T-helper 1 cell treated with Interleukin-12 subunit alpha and Interleukin-12 subunit beta and Interleukin-4 antibody, amounts not matched to agents 30 μg/mL and 1 μg/mL, for 36 hours (primary cell): Measurements from ENCODE around the gene SLC26A2.
"Not testable (repeated sequence)": the region's sequence is repeated elsewhere in the genome, so short reads cannot be mapped to it uniquely, and the experiment has no call there.

Source experiments
- H3K27ac Mint-ChIP-seq: one replicate; pipeline ENCODE4 v1.8.0; 2021; ENCODE audit warnings: mild to moderate bottlenecking, mixed read lengths
- H3K27me3 Mint-ChIP-seq: one replicate; pipeline ENCODE4 v1.8.0; 2021; ENCODE audit warnings: low read depth, mixed read lengths
- H3K36me3 Mint-ChIP-seq: one replicate; pipeline ENCODE4 v1.8.0; 2021; ENCODE audit warnings: low read depth, mixed read lengths
- H3K4me1 Mint-ChIP-seq: one replicate; pipeline ENCODE4 v1.8.0; 2021; ENCODE audit warnings: low read depth, mixed read lengths
- H3K4me3 Mint-ChIP-seq: one replicate; pipeline ENCODE4 v1.8.0; 2021; ENCODE audit warnings: mild to moderate bottlenecking, moderate library complexity, mixed read lengths
- H3K9me3 Mint-ChIP-seq: one replicate; pipeline ENCODE4 v1.8.0; 2021; ENCODE audit warnings: mixed read lengths

SLC26A2 gene

DNA sequence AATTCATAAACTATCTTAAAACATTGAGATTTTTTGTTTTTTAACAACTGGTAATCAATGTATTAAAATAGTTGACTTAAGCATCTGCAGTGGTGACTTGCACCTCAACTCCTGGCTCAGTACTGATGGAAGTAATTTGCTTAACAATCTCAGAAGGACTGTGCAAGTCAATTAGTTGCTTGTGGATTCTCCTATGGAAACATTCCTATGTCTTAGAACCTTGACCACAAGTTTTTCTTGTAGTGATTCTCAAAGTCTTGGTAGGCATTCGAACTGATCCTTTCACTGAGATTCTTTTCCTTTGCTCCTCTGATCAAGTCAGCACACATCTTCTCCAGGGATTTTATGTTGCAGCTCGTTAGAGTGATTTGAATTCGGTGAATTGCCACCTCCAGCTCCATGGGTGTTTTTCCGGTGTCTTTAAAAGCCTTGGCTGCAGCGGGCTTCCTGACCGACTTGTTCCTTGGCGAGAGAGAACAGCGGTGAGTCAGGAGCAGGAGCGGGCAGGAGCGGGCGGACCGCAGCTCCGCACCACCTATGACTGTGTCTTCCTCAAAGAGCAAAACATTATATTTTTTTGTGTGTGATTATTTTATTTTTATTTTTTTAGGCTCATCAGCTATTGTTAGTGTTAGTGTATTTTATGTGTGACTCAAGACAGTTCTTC is 61.1 kb downstream of the SLC26A2 start:
- peak overlapping the region; percentile 52 for H3K27ac Mint-ChIP-seq
- no peaks in the 10 kb centered on the region for H3K9me3 Mint-ChIP-seq
- peaks cover 55% of the 10 kb centered on the region for H3K36me3 Mint-ChIP-seq
- H3K27me3 Mint-ChIP-seq: no peaks in the 10 kb centered on the region
- peaks cover 18% of the 10 kb centered on the region for H3K4me1 Mint-ChIP-seq
- no peak overlapping the region for H3K4me3 Mint-ChIP-seq

GRCh38 chr5:150022158-150022531 is 61.6 kb downstream of the SLC26A2 start:
- Mint-ChIP-seq H3K4me3 (no peak overlapping the region), H3K27ac (peak overlapping the region; percentile 52), H3K36me3 (peaks cover 54% of the 10 kb centered on the region), H3K4me1 (peaks cover 18% of the 10 kb centered on the region), H3K27me3 (no peaks in the 10 kb centered on the region), H3K9me3 (no peaks in the 10 kb centered on the region)

DNA sequence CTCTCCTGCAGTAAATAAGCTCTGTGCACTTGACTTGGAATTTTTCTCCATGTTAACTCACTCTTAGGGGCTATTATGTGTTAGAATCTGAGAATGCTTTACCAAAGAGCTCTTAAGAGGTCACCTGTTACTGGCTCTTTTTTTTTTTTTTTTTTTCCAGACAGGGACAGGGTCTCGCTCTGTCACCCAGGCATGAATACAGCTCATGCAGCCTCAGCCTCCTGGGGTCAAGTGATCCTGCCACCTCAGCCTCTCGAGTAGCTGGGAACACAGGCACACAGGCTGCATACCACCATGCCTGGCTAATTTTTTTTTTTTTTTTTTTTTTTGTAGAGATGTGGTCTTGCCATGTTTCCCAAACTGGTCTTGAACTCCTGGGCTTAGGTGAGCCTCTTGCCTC is 62.1 kb downstream of the SLC26A2 start:
- Mint-ChIP-seq H3K9me3 (no peaks in the 10 kb centered on the region), H3K4me3 (no peak overlapping the region), H3K36me3 (peaks cover 50% of the 10 kb centered on the region), H3K27me3 (no peaks in the 10 kb centered on the region), H3K4me1 (peaks cover 18% of the 10 kb centered on the region), H3K27ac (no peak overlapping the region)

- H3K27ac Mint-ChIP-seq: no peak overlapping the region
- H3K27me3 Mint-ChIP-seq: no peaks in the 10 kb centered on the region
- no peak overlapping the region for H3K4me3 Mint-ChIP-seq
- peaks cover 18% of the 10 kb centered on the region for H3K4me1 Mint-ChIP-seq
- no peaks in the 10 kb centered on the region for H3K9me3 Mint-ChIP-seq
- H3K36me3 Mint-ChIP-seq: peaks cover 54% of the 10 kb centered on the region
Measured at GRCh38 chr5:150023136-150023535, 62.6 kb downstream of the SLC26A2 start.

GRCh38 chr5:150024346-150024984 is 63.9 kb downstream of the SLC26A2 start:
- no peak overlapping the region for H3K4me3 Mint-ChIP-seq
- H3K27me3 Mint-ChIP-seq: no peaks in the 10 kb centered on the region
- H3K27ac Mint-ChIP-seq: no peak overlapping the region
- H3K4me1 Mint-ChIP-seq: peaks cover 13% of the 10 kb centered on the region
- no peaks in the 10 kb centered on the region for H3K9me3 Mint-ChIP-seq
- peaks cover 44% of the 10 kb centered on the region for H3K36me3 Mint-ChIP-seq

GRCh38 chr5:150026682-150027172 is 66.2 kb downstream of the SLC26A2 start:
- Mint-ChIP-seq H3K27me3 (no peaks in the 10 kb centered on the region), H3K4me1 (peaks cover 6% of the 10 kb centered on the region), H3K9me3 (no peaks in the 10 kb centered on the region), H3K27ac (no peak overlapping the region), H3K4me3 (no peak overlapping the region), H3K36me3 (peaks cover 42% of the 10 kb centered on the region)

DNA sequence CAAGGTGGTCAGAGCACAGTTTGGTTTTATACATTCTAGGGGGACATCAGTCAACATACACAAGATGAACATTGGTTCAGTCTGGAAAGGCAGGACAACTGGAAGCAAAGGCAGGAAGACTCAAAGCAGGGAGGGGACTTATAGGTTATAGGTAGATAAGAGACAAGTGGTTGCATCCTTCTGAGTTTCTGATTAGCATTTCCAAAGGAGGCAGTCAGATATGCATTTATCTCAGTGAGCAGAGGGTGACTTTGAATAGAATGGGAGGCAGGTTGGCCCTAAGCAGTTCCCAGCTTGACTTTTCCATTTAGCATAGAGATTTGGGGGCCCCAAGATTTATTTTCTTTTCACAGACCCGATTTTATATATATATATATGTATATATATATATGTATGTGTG is 67.5 kb downstream of the SLC26A2 start:
- not testable (repeated sequence) for H3K4me3 Mint-ChIP-seq, H3K27me3 Mint-ChIP-seq, H3K9me3 Mint-ChIP-seq, H3K4me1 Mint-ChIP-seq, H3K27ac Mint-ChIP-seq
- H3K36me3 Mint-ChIP-seq: peaks cover 38% of the 10 kb centered on the region

- Mint-ChIP-seq H3K36me3 (peaks cover 54% of the 10 kb centered on the region), H3K9me3 (no peaks in the 10 kb centered on the region), H3K27me3 (no peaks in the 10 kb centered on the region), H3K27ac (no peak overlapping the region), H3K4me1 (no peaks in the 10 kb centered on the region), H3K4me3 (no peak overlapping the region)
Measured at GRCh38 chr5:150033334-150033733, 72.8 kb downstream of the SLC26A2 start.

DNA sequence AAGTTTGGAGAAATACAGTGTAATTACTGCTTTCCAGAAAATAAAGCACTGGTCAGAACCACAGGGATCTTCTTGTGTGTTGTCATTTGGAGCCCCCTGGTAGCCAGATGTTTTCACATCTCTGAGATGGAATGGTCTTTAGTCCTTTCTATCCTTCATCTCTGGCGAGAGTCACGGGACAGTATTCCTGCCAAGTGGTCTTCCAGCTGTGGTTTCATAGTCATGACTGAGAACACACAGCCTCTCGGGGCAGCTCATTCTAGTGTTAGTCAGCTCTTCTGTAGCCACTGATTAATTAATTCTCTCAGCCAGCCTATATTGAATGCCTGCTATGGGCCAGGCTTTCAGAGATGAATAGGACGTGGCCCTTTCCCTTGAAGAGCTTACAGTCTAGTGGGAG is 74.1 kb downstream of the SLC26A2 start:
- H3K4me1 Mint-ChIP-seq: no peaks in the 10 kb centered on the region
- H3K27me3 Mint-ChIP-seq: no peaks in the 10 kb centered on the region
- no peak overlapping the region for H3K4me3 Mint-ChIP-seq
- H3K27ac Mint-ChIP-seq: no peak overlapping the region
- peaks cover 62% of the 10 kb centered on the region for H3K36me3 Mint-ChIP-seq
- no peaks in the 10 kb centered on the region for H3K9me3 Mint-ChIP-seq

GRCh38 chr5:150035139-150035895 is 74.8 kb downstream of the SLC26A2 start:
- H3K4me3 Mint-ChIP-seq: no peak overlapping the region
- no peaks in the 10 kb centered on the region for H3K4me1 Mint-ChIP-seq
- H3K9me3 Mint-ChIP-seq: no peaks in the 10 kb centered on the region
- H3K36me3 Mint-ChIP-seq: peaks cover 64% of the 10 kb centered on the region
- H3K27ac Mint-ChIP-seq: no peak overlapping the region
- H3K27me3 Mint-ChIP-seq: no peaks in the 10 kb centered on the region

DNA sequence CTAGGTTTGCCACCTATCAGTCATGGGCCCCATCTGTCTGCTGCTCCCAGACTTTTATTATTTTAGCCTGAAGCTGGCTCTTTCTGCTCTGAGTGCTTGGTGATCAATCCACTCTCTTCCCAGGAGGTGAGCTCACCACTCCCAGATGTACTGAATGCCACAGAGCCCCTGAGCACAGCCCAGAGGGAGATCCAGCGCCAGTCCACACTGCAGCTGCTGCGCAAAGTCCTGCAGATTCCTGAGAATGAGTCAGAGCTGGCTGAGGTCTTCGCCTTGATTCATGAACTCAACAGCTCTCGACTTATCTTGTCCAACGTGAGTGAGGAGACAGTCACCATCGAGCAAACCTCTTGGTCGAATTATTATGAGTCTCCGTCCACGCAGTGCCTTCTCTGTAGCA is 76.0 kb downstream of the SLC26A2 start:
- H3K27ac Mint-ChIP-seq: no peak overlapping the region
- H3K36me3 Mint-ChIP-seq: peaks cover 66% of the 10 kb centered on the region
- no peaks in the 10 kb centered on the region for H3K4me1 Mint-ChIP-seq
- H3K4me3 Mint-ChIP-seq: no peak overlapping the region
- H3K9me3 Mint-ChIP-seq: no peaks in the 10 kb centered on the region
- no peaks in the 10 kb centered on the region for H3K27me3 Mint-ChIP-seq
